Loucy (cell line): ENCODE measurements around the gene TMEM217.

Experiments used
- H2AFZ ChIP-seq: fragments of 200-600 bp; sonication (generic); 2 replicates; pipeline ENCODE4 v1.6.0; 2016; ENCODE audit warnings: antibody characterized with exemption, mild to moderate bottlenecking, low read length, moderate library complexity
- H3F3A ChIP-seq: fragments of 200-600 bp; 2 replicates; pipeline ENCODE4 v1.6.0; 2016; ENCODE audit warnings: antibody characterized with exemption, low read depth, mild to moderate bottlenecking
- H3K27me3 ChIP-seq: fragments of 200-600 bp; sonication (generic); 2 replicates; pipeline ENCODE4 v1.6.1; 2014; ENCODE audit warnings: low read length, mild to moderate bottlenecking; ENCODE audit not compliant: insufficient read depth, poor library complexity, severe bottlenecking
- H3K36me3 ChIP-seq: fragments of 200-600 bp; sonication (generic); 2 replicates; pipeline ENCODE4 v1.6.1; 2016; ENCODE audit warnings: low read length; ENCODE audit not compliant: insufficient read depth
- H3K4me1 ChIP-seq: fragments of 200-600 bp; sonication (generic); 2 replicates; pipeline ENCODE4 v1.5.1; 2014; ENCODE audit warnings: low read length, mild to moderate bottlenecking; ENCODE audit not compliant: insufficient read depth, poor library complexity, severe bottlenecking
- H3K4me2 ChIP-seq: fragments of 200-600 bp; sonication (generic); 2 replicates; pipeline ENCODE4 v1.6.0; 2014; ENCODE audit warnings: antibody characterized with exemption, low read length, low read depth, mild to moderate bottlenecking; ENCODE audit not compliant: poor library complexity, severe bottlenecking
- H3K4me3 ChIP-seq: fragments of 200-600 bp; sonication (generic); 2 replicates; pipeline ENCODE4 v1.5.1; 2014; ENCODE audit warnings: low read length, mild to moderate bottlenecking, mixed read lengths; ENCODE audit not compliant: poor library complexity, severe bottlenecking
- H3K79me2 ChIP-seq: fragments of 200-600 bp; sonication (generic); 2 replicates; pipeline ENCODE4 v1.6.1; 2014; ENCODE audit warnings: low read length; ENCODE audit not compliant: insufficient read depth
- H3K9ac ChIP-seq: fragments of 200-600 bp; sonication (generic); 2 replicates; pipeline ENCODE4 v1.6.0; 2014; ENCODE audit warnings: mild to moderate bottlenecking, low read depth, low read length, moderate library complexity; ENCODE audit not compliant: poor library complexity, severe bottlenecking
- H3K9me2 ChIP-seq: fragments of 200-600 bp; sonication (generic); replicated peaks from 2 replicates; pipeline ENCODE4 v1.6.1; 2016; ENCODE audit warnings: low read depth, low read length, mixed read lengths
- H3K9me3 ChIP-seq: fragments of 200-600 bp; sonication (generic); 2 replicates; pipeline ENCODE4 v1.6.1; 2014; ENCODE audit warnings: mild to moderate bottlenecking, antibody characterized with exemption, low read length, low read depth; ENCODE audit not compliant: insufficient read depth
- H4K20me1 ChIP-seq: fragments of 200-600 bp; sonication (generic); 2 replicates; pipeline ENCODE4 v1.6.0; 2014; ENCODE audit warnings: antibody characterized with exemption, low read length, mild to moderate bottlenecking; ENCODE audit not compliant: insufficient read depth, poor library complexity, severe bottlenecking
- CTCF ChIP-seq: fragments of 200-600 bp; sonication (generic); conservative IDR thresholded peaks from 2 replicates; pipeline ENCODE4 v1.5.1; 2014; ENCODE audit warnings: mild to moderate bottlenecking, antibody characterized with exemption, low read length
- EZH2phosphoT487 ChIP-seq: fragments of 200-600 bp; IDR thresholded peaks from 2 replicates; pipeline ENCODE4 v1.6.1; 2018; ENCODE audit warnings: antibody characterized with exemption, mild to moderate bottlenecking, moderate library complexity, borderline replicate concordance

TMEM217 gene

GRCh38 chr6:37277001-37277409 is 19.1 kb upstream of the TMEM217 start:
- Histone ChIP-seq H3K9ac (no peak overlapping the region), H2AFZ (no peak overlapping the region), H3K4me2 (no peak overlapping the region), H3K4me3 (no peak overlapping the region), H4K20me1 (peaks cover 9% of the 10 kb centered on the region), H3F3A (no peaks in the 10 kb centered on the region), H3K36me3 (peaks cover 40% of the 10 kb centered on the region; the same call in 1 of the 2 replicates), H3K9me2 (no peaks in the 10 kb centered on the region), H3K27me3 (no peaks in the 10 kb centered on the region), H3K79me2 (peaks cover 78% of the 10 kb centered on the region), H3K4me1 (peaks cover 45% of the 10 kb centered on the region), H3K9me3 (no peaks in the 10 kb centered on the region)
- TF ChIP-seq EZH2phosphoT487 (no peak), CTCF (no peak)

- Histone ChIP-seq H3K79me2 (peaks cover 81% of the 10 kb centered on the region), H3K4me2 (no peak overlapping the region), H4K20me1 (peaks cover 9% of the 10 kb centered on the region), H2AFZ (no peak overlapping the region), H3K27me3 (no peaks in the 10 kb centered on the region), H3K36me3 (peaks cover 24% of the 10 kb centered on the region; the same call in 1 of the 2 replicates), H3F3A (no peaks in the 10 kb centered on the region), H3K9me2 (no peaks in the 10 kb centered on the region), H3K4me3 (no peak overlapping the region), H3K4me1 (peaks cover 45% of the 10 kb centered on the region), H3K9ac (no peak overlapping the region), H3K9me3 (no peaks in the 10 kb centered on the region)
- TF ChIP-seq CTCF (no peak), EZH2phosphoT487 (no peak)
Measured at GRCh38 chr6:37275350-37275749, 17.4 kb upstream of the TMEM217 start.

GRCh38 chr6:37273690-37274089 is 15.7 kb upstream of the TMEM217 start:
- Histone ChIP-seq H3K4me1 (peaks cover 33% of the 10 kb centered on the region), H3K9me2 (no peaks in the 10 kb centered on the region), H3K4me3 (no peak overlapping the region), H4K20me1 (peaks cover 9% of the 10 kb centered on the region), H3K27me3 (no peaks in the 10 kb centered on the region), H3K9ac (no peak overlapping the region), H3K79me2 (peaks cover 72% of the 10 kb centered on the region), H3K36me3 (peaks cover 18% of the 10 kb centered on the region; the same call in 1 of the 2 replicates), H3F3A (no peaks in the 10 kb centered on the region), H2AFZ (no peak overlapping the region), H3K9me3 (no peaks in the 10 kb centered on the region), H3K4me2 (peak overlapping the region; percentile 35)
- TF ChIP-seq CTCF (no peak), EZH2phosphoT487 (no peak)
